ENCODE measurements around the gene UBE3A.

UBE3A gene

DNA sequence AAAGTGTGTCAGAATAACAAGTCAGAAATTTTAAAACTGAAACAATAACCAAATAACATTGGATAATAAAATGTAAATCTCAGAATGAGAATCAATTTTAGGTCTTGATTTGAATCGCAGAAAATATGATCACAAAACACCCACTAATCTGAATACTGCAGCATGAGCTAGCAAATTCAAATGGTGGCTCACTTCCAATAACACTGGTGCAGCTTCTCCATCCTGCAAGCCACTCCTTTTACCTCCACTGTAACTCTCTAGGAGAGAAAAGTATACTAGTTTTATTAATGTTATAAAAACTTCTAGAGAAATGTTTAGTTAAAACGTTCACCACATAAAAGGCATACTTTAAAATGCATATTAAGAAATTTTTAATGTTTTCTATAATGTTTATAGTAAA is 30.4 kb downstream of the UBE3A start:
- H3K9me2 ChIP-seq (ENCODE audit: low read depth, low read length) = no peaks in the 10 kb centered on the region
- no peaks in the 10 kb centered on the region; the same call in 1 of the 2 replicates for H3K9me3 ChIP-seq (ENCODE audit: low read length)
- no peak overlapping the region for H2AFZ ChIP-seq (ENCODE audit: low read length)
- H3K9ac ChIP-seq (ENCODE audit: low read length) = no peak overlapping the region
- peaks cover 83% of the 10 kb centered on the region for H3K79me2 ChIP-seq (ENCODE audit: insufficient read depth, low read length)
- no peak overlapping the region for H3K27ac ChIP-seq (ENCODE audit: low read depth, low read length, poor library complexity, severe bottlenecking)
- no peak overlapping the region for H3K4me2 ChIP-seq (ENCODE audit: low read length)
- no peaks in the 10 kb centered on the region for H3F3A ChIP-seq (ENCODE audit: insufficient read depth, low read length)
- H3K36me3 ChIP-seq (ENCODE audit: insufficient read depth, low read length) = peaks cover 68% of the 10 kb centered on the region
- H4K20me1 ChIP-seq (ENCODE audit: insufficient read depth, low read length) = no peaks in the 10 kb centered on the region
- no peaks in the 10 kb centered on the region for H3K27me3 ChIP-seq (ENCODE audit: insufficient read depth, low read length)
- no peaks in the 10 kb centered on the region for H3K4me1 ChIP-seq (ENCODE audit: insufficient read depth, low read length, severe bottlenecking)
- TF ChIP-seq CTCF (IDR thresholded peaks at IDR 0.05; ENCODE audit: low read length) (no peak), EZH2 (IDR thresholded peaks at IDR 0.05; ENCODE audit: borderline replicate concordance, low read length) (no peak)
- no peak overlapping the region for H3K4me3 ChIP-seq (ENCODE audit: low read depth, low read length, poor library complexity, severe bottlenecking)

- no peaks in the 10 kb centered on the region for H4K20me1 ChIP-seq (ENCODE audit: insufficient read depth, low read length)
- TF ChIP-seq CTCF (IDR thresholded peaks at IDR 0.05; ENCODE audit: low read length) (no peak), EZH2 (IDR thresholded peaks at IDR 0.05; ENCODE audit: borderline replicate concordance, low read length) (no peak)
- peaks cover 72% of the 10 kb centered on the region for H3K36me3 ChIP-seq (ENCODE audit: insufficient read depth, low read length)
- H3K9me3 ChIP-seq (ENCODE audit: low read length) = no peaks in the 10 kb centered on the region
- no peaks in the 10 kb centered on the region for H3F3A ChIP-seq (ENCODE audit: insufficient read depth, low read length)
- H3K9me2 ChIP-seq (ENCODE audit: low read depth, low read length) = no peaks in the 10 kb centered on the region
- H3K79me2 ChIP-seq (ENCODE audit: insufficient read depth, low read length) = peaks cover 78% of the 10 kb centered on the region
- H3K27ac ChIP-seq (ENCODE audit: low read depth, low read length, poor library complexity, severe bottlenecking) = no peak overlapping the region
- H3K4me2 ChIP-seq (ENCODE audit: low read length) = no peak overlapping the region
- no peak overlapping the region for H2AFZ ChIP-seq (ENCODE audit: low read length)
- H3K4me1 ChIP-seq (ENCODE audit: insufficient read depth, low read length, severe bottlenecking) = no peaks in the 10 kb centered on the region
- H3K4me3 ChIP-seq (ENCODE audit: low read depth, low read length, poor library complexity, severe bottlenecking) = no peak overlapping the region
- H3K9ac ChIP-seq (ENCODE audit: low read length) = no peak overlapping the region
- H3K27me3 ChIP-seq (ENCODE audit: insufficient read depth, low read length) = no peaks in the 10 kb centered on the region
Observed at GRCh38 chr15:25407950-25408349, 30.9 kb downstream of the UBE3A start.

DNA sequence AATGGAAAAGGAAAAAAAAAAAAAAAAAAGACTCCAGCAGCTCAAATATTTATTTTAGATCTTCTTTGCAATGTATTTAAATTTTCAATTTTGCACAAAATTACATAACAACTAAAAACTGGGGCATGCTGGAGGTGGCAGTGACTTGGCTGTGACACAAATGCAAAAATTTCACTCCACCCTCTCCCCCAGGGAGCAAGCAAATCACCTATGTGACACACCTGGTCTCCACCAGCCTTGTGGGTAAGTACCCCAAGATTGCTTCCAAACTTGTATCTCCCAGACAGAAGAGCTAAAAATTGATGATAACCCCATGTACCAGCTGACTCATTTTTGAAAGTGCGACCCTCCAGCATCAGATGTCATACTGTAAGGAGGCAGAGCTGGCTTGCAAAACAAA is 32.0 kb downstream of the UBE3A start:
- Histone ChIP-seq H3K9ac (ENCODE audit: low read length) (no peak overlapping the region), H3K27ac (ENCODE audit: low read depth, low read length, poor library complexity, severe bottlenecking) (no peak overlapping the region), H3K4me1 (ENCODE audit: insufficient read depth, low read length, severe bottlenecking) (no peaks in the 10 kb centered on the region), H3K4me2 (ENCODE audit: low read length) (no peak overlapping the region), H2AFZ (ENCODE audit: low read length) (no peak overlapping the region), H3K9me3 (ENCODE audit: low read length) (no peaks in the 10 kb centered on the region), H3K4me3 (ENCODE audit: low read depth, low read length, poor library complexity, severe bottlenecking) (no peak overlapping the region), H3K36me3 (ENCODE audit: insufficient read depth, low read length) (peaks cover 78% of the 10 kb centered on the region), H4K20me1 (ENCODE audit: insufficient read depth, low read length) (no peaks in the 10 kb centered on the region), H3F3A (ENCODE audit: insufficient read depth, low read length) (no peaks in the 10 kb centered on the region), H3K79me2 (ENCODE audit: insufficient read depth, low read length) (peaks cover 67% of the 10 kb centered on the region), H3K9me2 (ENCODE audit: low read depth, low read length) (no peaks in the 10 kb centered on the region), H3K27me3 (ENCODE audit: insufficient read depth, low read length) (no peaks in the 10 kb centered on the region)
- TF ChIP-seq EZH2 (IDR thresholded peaks at IDR 0.05; ENCODE audit: borderline replicate concordance, low read length) (no peak), CTCF (IDR thresholded peaks at IDR 0.05; ENCODE audit: low read length) (no peak)
